ENCODE measurements around the gene KRT38. TPM values are rescaled to one million over a fixed set of nuclear protein-coding genes. Genes with fewer than 3 reads are reported as not detected.
A peak's percentile ranks its signal among the peaks of the same experiment; 100 is the strongest.

Gene KRT38
- total and polyA plus RNA-seq, 7 experiments from 2014 or later, result not detected

DNA sequence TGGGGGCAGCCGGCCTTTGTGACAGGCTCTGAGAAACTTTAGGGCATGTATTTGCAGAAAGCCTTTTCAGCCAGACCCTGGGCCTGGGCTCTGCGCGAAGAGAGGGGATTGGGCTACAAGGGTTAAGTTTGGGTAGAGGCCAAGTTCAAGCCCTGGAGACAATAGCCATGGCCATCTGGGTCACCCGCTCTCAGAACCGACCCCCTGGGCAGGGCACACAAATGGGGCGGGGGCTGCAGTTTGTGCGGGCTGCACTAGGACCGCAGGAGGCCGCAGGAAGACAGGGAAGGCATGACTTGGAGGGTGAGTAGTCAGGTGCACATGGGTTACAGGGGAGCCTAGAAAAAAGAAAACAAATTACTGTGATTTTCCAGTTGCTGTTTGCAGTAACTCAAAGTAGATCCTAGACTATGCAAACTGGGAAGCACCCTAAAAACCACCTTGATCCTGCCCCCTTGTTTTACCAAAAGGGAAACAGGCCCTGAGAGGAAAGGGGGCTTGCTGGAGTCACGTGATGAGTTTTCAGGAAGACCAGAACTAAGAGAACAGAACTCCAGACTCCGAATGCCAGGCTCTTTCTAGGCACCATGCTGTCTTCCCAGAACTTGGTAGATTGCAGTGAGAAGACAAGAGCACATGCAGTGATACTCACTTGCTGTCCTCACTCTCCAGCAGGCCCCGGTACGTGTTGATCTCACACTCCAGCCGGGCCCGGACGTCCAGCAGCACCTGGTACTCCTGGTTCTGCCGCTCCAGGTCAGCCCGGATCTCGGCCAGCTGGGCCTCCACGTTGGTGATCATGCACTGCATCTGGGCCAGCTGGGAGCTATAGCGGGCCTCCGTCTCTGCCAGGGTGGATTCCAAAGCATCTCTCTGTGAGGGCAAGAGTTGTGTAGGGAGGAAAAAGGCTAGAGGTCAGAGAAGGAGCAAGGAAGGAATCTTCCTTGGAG is 36.4 kb upstream of the KRT38 start:
- H3K4me3 ChIP-seq (ENCODE audit: low read length), result no peak overlapping the region
- Mint-ChIP-seq H3K27me3 (peaks cover 0 to 6% (median 0%) of the 10 kb centered on the region in 5 donors), H3K4me1 (no peaks in the 10 kb centered on the region), H3K36me3 (peaks cover 0 to 3% (median 0%) of the 10 kb centered on the region in 5 donors), H3K9me3 (peaks cover 0 to 6% (median 0%) of the 10 kb centered on the region in 11 donors), H3K4me3 (no peak overlapping the region), H3K27ac (peak overlapping the region in 2 of 9 donors; percentile 6 to 28)
- no peaks in the 10 kb centered on the region for H3K27me3 ChIP-seq (ENCODE audit: control insufficient read depth in 2 of 2, insufficient read depth in 2 of 2, low read length in 2 of 2)
- H3K27ac ChIP-seq (ENCODE audit: low read depth, low read length), result no peak overlapping the region
- ATAC-seq, result no peak
- POLR2A ChIA-PET, result no interaction called here
- no peak for DNase-seq
- CTCF ChIA-PET, result interaction anchor here (0.8 to 1.2 kb wide), 2 partner anchors 28 to 154 kb away, joined by 3 read pairs; partner anchors contain the start of gene KRT13
- intact Hi-C loops (cut with micrococcal nuclease), result no loop called here
- no peaks in the 10 kb centered on the region for H3K4me1 ChIP-seq (ENCODE audit: control insufficient read depth in 2 of 2, insufficient read depth in 2 of 2, low read length in 2 of 2)
- H3K36me3 ChIP-seq (ENCODE audit: control insufficient read depth in 2 of 3, insufficient read depth in 3 of 3, low read length in 3 of 3), result no peaks in the 10 kb centered on the region
- no peaks in the 10 kb centered on the region for H3K9me3 ChIP-seq (ENCODE audit: control insufficient read depth in 2 of 3, low read length in 3 of 3)

GRCh38 chr17:41475421-41475820 is 34.6 kb upstream of the KRT38 start:
- Histone ChIP-seq H3K4me3 (ENCODE audit: low read length) (no peak overlapping the region), H3K9me3 (ENCODE audit: control insufficient read depth in 2 of 3, low read length in 3 of 3) (no peaks in the 10 kb centered on the region), H3K4me1 (ENCODE audit: control insufficient read depth in 2 of 2, insufficient read depth in 2 of 2, low read length in 2 of 2) (no peaks in the 10 kb centered on the region), H3K27ac (ENCODE audit: low read depth, low read length) (no peak overlapping the region), H3K27me3 (ENCODE audit: control insufficient read depth in 2 of 2, insufficient read depth in 2 of 2, low read length in 2 of 2) (no peaks in the 10 kb centered on the region), H3K36me3 (ENCODE audit: control insufficient read depth in 2 of 3, insufficient read depth in 3 of 3, low read length in 3 of 3) (no peaks in the 10 kb centered on the region)
- Mint-ChIP-seq H3K9me3 (peaks cover 0 to 12% (median 6%) of the 10 kb centered on the region in 11 donors), H3K27me3 (peaks cover 0 to 6% (median 0%) of the 10 kb centered on the region in 5 donors), H3K36me3 (peaks cover 0 to 7% (median 0%) of the 10 kb centered on the region in 5 donors), H3K27ac (no peak overlapping the region), H3K4me1 (no peaks in the 10 kb centered on the region), H3K4me3 (no peak overlapping the region)
- DNase-seq (no peak), ATAC-seq (no peak)
- CTCF ChIA-PET, result no interaction called here
- POLR2A ChIA-PET, result no interaction called here
- intact Hi-C loops (cut with micrococcal nuclease), result no loop called here

DNA sequence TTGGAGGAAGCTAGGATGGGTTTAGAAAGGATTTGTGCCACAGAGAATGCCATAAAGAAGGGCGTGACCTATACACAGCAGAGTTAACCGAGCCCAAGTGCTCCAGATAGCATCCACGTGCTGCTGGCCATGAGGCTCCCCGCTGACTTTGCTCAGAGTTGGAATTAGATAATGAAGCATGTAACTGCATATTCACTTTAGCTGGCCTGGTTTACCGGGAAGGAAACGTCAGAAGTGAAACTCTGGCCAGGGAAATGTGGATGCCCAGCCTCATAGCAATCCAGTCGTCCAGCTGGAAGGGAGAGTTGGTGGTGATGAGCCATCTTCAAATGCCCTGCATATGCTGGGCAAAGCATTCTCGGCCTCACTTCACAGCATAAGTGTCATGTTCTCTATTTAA is 34.1 kb upstream of the KRT38 start:
- Mint-ChIP-seq H3K27me3 (peaks cover 0 to 6% (median 0%) of the 10 kb centered on the region in 5 donors), H3K9me3 (peaks cover 0 to 12% (median 6%) of the 10 kb centered on the region in 11 donors), H3K4me1 (no peaks in the 10 kb centered on the region), H3K27ac (no peak overlapping the region), H3K4me3 (no peak overlapping the region), H3K36me3 (peaks cover 0 to 7% (median 0%) of the 10 kb centered on the region in 5 donors)
- Histone ChIP-seq H3K4me3 (ENCODE audit: low read length) (no peak overlapping the region), H3K4me1 (ENCODE audit: control insufficient read depth in 2 of 2, insufficient read depth in 2 of 2, low read length in 2 of 2) (no peaks in the 10 kb centered on the region), H3K36me3 (ENCODE audit: control insufficient read depth in 2 of 3, insufficient read depth in 3 of 3, low read length in 3 of 3) (no peaks in the 10 kb centered on the region), H3K9me3 (ENCODE audit: control insufficient read depth in 2 of 3, low read length in 3 of 3) (no peaks in the 10 kb centered on the region), H3K27me3 (ENCODE audit: control insufficient read depth in 2 of 2, insufficient read depth in 2 of 2, low read length in 2 of 2) (no peaks in the 10 kb centered on the region), H3K27ac (ENCODE audit: low read depth, low read length) (no peak overlapping the region)
- POLR2A ChIA-PET, result no interaction called here
- CTCF ChIA-PET, result no interaction called here
- ATAC-seq (no peak), DNase-seq (no peak)
- intact Hi-C loops (cut with micrococcal nuclease), result no loop called here

DNA sequence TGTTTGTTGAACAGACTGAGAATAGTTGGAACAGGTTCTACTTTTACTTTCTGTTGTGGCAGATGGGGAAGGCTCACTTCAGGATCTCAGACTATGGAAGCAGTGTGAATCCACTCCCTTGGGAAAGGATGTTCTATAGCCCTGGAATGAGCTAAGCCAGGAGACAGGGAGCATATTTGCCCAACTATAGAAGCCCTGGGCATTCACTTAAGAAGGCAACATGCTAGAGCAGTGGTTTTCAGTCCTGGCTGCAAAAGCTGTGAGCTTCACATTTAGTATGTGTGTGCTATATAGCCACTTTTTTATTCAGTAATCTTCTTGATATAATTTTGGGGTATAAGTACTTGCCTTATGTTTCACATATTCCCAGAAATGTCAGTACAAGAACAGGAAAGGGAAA is 27.6 kb upstream of the KRT38 start:
- intact Hi-C loops (cut with micrococcal nuclease), result no loop called here
- H3K4me3 Mint-ChIP-seq, result no peak overlapping the region
- CTCF ChIA-PET, result no interaction called here

GRCh38 chr17:41467561-41467960 is 26.8 kb upstream of the KRT38 start:
- H3K27ac ChIP-seq (ENCODE audit: low read depth, low read length), result no peak overlapping the region
- H3K9me3 ChIP-seq (ENCODE audit: control insufficient read depth in 2 of 3, low read length in 3 of 3), result no peaks in the 10 kb centered on the region
- Mint-ChIP-seq H3K4me1 (no peaks in the 10 kb centered on the region), H3K27ac (no peak overlapping the region), H3K27me3 (peaks cover 0 to 8% (median 0%) of the 10 kb centered on the region in 5 donors), H3K4me3 (no peak overlapping the region), H3K36me3 (peaks cover 0 to 7% (median 4%) of the 10 kb centered on the region in 5 donors), H3K9me3 (peaks cover 1 to 22% (median 7%) of the 10 kb centered on the region in 11 donors)
- H3K4me1 ChIP-seq (ENCODE audit: control insufficient read depth in 2 of 2, insufficient read depth in 2 of 2, low read length in 2 of 2), result no peaks in the 10 kb centered on the region
- no peaks in the 10 kb centered on the region for H3K36me3 ChIP-seq (ENCODE audit: control insufficient read depth in 2 of 3, insufficient read depth in 3 of 3, low read length in 3 of 3)
- no peak for DNase-seq
- CTCF ChIA-PET, result no interaction called here
- H3K27me3 ChIP-seq (ENCODE audit: control insufficient read depth in 2 of 2, insufficient read depth in 2 of 2, low read length in 2 of 2), result no peaks in the 10 kb centered on the region
- ATAC-seq, result no peak
- intact Hi-C loops (cut with micrococcal nuclease), result no loop called here
- POLR2A ChIA-PET, result no interaction called here
- H3K4me3 ChIP-seq (ENCODE audit: low read length), result no peak overlapping the region

More for the DNA sequence above, 27.6 kb upstream of the KRT38 start:
- H3K9me3 Mint-ChIP-seq, result peaks cover 1 to 22% (median 7%) of the 10 kb centered on the region in 11 donors
- peaks cover 0 to 7% (median 6%) of the 10 kb centered on the region in 5 donors for H3K36me3 Mint-ChIP-seq
- Histone ChIP-seq H3K27me3 (ENCODE audit: control insufficient read depth in 2 of 2, insufficient read depth in 2 of 2, low read length in 2 of 2) (no peaks in the 10 kb centered on the region), H3K27ac (ENCODE audit: low read depth, low read length) (no peak overlapping the region), H3K4me1 (ENCODE audit: control insufficient read depth in 2 of 2, insufficient read depth in 2 of 2, low read length in 2 of 2) (no peaks in the 10 kb centered on the region), H3K4me3 (ENCODE audit: low read length) (no peak overlapping the region), H3K36me3 (ENCODE audit: control insufficient read depth in 2 of 3, insufficient read depth in 3 of 3, low read length in 3 of 3) (no peaks in the 10 kb centered on the region), H3K9me3 (ENCODE audit: control insufficient read depth in 2 of 3, low read length in 3 of 3) (no peaks in the 10 kb centered on the region)
- H3K4me1 Mint-ChIP-seq, result no peaks in the 10 kb centered on the region
- POLR2A ChIA-PET, result no interaction called here
- no peak overlapping the region for H3K27ac Mint-ChIP-seq
- peaks cover 0 to 8% (median 0%) of the 10 kb centered on the region in 5 donors for H3K27me3 Mint-ChIP-seq
- ATAC-seq, result no peak
- no peak for DNase-seq

DNA sequence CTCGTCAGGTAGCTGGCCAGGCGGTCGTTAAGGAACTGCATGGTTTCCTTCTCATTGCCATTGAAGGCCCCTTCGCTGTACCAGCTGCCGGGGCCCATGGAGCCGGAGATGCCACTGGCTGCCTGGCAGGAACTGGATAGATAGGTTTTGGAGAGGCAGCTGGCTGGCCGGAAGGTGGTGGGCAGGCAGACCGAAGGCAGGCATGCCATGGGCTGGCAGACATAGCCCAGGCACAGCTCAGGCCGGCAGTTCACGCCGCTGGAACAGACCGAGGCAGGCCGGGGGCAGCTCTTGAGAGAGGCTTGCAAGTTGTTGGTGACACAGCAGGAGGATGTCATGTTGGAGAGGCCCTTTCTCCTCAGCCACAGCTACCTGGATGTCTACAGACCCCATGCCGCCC is 26.2 kb upstream of the KRT38 start, which contains the start of gene KRT32:
KRT32 (minus strand) TSS at position 399 of the 400 bp plus-strand sequence; CDS start at position 338, 61 bp downstream.
- no peak within 1 kb of the TSS for H3K27ac ChIP-seq (ENCODE audit: low read depth, low read length)
- no peaks in the 10 kb centered on the region for H3K27me3 ChIP-seq (ENCODE audit: control insufficient read depth in 2 of 2, insufficient read depth in 2 of 2, low read length in 2 of 2)
- ChIA-PET CTCF (interaction anchor here (0.6 kb wide), 1 partner anchor 23 kb away, joined by 4 read pairs; no protein-coding TSS in a partner anchor), POLR2A (no interaction called here)
- DNase-seq (no peak), ATAC-seq (no peak)
- Mint-ChIP-seq H3K4me1 (no peaks in the 10 kb centered on the region), H3K27ac (no peak within 1 kb of the TSS), H3K27me3 (peaks cover 0 to 8% (median 0%) of the 10 kb centered on the region in 5 donors), H3K9me3 (peaks cover 1 to 21% (median 7%) of the 10 kb centered on the region in 11 donors), H3K36me3 (peaks cover 0 to 7% (median 4%) of the 10 kb centered on the region in 5 donors), H3K4me3 (no peak within 1 kb of the TSS)
- intact Hi-C loops (cut with micrococcal nuclease), result no loop called here
- H3K9me3 ChIP-seq (ENCODE audit: control insufficient read depth in 2 of 3, low read length in 3 of 3), result no peaks in the 10 kb centered on the region
- no peaks in the 10 kb centered on the region for H3K36me3 ChIP-seq (ENCODE audit: control insufficient read depth in 2 of 3, insufficient read depth in 3 of 3, low read length in 3 of 3)
- no peak within 1 kb of the TSS for H3K4me3 ChIP-seq (ENCODE audit: low read length)
- H3K4me1 ChIP-seq (ENCODE audit: control insufficient read depth in 2 of 2, insufficient read depth in 2 of 2, low read length in 2 of 2), result no peaks in the 10 kb centered on the region
